Anterior cingulate cortex (tissue), 58 donors: ENCODE data around the gene SGMS1.
"Not testable (repeated sequence)": the region's sequence is repeated elsewhere in the genome, so short reads cannot be mapped to it uniquely, and the experiment has no call there.

Experiments
- DNase-seq, 58 donors: peaks; one replicate each; lab custom pipeline; 2025; lab: John Stamatoyannopoulos, UW

Gene SGMS1

DNA sequence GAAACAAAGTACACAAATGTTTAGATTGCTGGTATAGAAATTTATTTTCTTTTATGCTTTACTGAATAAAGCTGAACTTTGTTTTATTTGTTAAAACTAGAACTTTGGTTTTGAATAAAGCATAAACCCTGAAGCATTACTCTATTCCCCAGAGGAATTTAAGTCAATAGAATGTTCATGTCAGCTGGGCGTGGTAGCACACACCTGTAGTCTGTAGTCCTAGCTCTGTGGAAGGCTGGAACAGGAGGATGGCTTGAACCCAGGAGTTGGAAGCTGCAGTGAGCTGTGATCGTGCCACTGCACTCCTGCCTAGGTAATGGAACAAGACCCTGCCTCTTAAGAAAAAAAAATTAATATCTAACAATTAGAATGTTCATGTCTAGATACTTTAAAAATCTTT is 233.5 kb downstream of the SGMS1 start:
- DNase-seq, result no peak

DNA sequence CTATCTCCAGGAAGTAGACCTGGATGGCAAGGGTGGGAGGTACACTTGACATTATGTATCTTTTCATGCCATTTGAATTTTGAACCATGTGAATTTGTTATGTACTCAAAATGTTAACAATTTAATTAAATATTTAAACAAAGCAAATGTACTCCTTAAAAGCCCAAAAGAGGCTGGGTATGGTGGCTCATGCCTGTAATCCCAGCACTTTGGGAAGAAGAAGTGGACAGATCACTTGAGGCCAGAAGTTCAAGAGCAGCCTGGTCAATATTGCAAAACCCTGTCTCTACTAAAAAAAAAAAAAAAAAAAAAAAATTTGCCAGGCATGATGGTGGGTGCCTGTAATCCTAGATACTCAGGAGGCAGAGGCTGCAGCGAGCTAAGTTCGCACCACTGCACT is 235.6 kb downstream of the SGMS1 start:
- DNase-seq, result no peak

DNA sequence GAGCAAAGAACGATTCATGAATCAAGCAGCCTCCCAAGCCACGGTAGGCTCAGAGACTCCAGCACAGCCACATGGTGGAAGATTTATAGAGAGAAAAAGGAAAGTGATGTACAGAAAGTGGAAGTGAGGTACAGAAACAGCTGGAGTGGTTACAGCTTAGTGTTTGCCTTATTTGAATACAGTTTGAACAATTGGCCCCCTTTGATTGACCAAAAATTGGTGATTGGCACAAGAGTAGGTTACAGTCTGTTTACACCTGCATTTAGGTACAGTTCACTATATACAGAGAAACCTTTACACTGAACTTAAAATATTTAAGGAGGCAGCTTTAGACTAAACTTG is 236.1 kb downstream of the SGMS1 start:
- no peak for DNase-seq

DNA sequence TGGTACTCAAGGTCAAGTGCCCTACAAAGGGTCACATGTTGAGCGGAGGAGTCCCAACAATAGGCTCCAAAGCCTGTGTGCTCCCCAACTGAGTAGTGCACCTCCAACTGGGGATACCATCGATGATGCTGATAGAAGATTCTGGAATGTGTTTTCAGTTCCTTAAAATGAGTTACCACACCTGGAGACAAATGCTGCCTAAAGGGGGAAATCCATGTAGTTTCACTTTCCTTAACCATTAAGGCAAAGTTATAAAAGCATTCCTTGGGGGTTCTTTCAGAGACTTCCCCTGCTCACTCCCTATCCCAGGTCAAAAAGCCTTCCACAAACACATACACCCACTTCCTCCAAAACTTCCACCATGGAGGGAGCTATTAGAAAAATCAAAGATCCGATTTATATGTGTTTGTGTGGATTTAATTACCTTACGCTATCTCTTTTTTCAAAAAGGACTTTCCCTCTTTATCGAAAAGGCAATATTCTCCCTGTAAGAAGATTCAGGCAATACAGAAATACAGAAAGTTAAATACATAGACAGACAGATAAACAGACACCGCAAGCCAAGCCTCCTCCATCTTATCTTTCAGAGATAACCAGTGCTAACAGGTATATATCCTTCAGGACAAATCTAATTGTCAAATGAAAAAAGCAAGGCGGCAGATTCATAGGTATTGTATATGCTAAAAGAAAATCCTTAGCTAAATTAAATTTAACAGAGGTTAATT is 236.6 kb downstream of the SGMS1 start:
- DNase-seq, result no peak

DNA sequence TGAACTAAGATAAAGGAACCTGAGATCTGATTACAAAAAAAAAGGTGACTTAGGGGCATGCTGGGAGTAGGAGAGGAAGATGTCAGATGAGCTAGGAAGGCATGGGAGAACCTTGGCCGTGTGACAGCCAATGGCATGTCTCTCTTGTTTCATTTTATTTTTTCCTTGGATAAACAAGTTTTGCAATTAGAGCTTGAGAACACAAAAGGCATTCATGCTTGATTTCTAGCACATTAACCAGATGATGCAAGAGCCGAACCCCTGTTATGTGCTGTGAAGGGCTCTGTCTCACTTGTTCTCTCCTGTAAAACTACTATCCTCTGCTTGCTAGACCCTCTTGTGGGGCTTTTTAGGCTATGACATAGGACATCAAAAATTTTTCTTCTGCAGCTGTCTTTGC is 238.1 kb downstream of the SGMS1 start:
- peak in 23 of 58 donors; percentile 4 to 72 (median 20) for DNase-seq

DNA sequence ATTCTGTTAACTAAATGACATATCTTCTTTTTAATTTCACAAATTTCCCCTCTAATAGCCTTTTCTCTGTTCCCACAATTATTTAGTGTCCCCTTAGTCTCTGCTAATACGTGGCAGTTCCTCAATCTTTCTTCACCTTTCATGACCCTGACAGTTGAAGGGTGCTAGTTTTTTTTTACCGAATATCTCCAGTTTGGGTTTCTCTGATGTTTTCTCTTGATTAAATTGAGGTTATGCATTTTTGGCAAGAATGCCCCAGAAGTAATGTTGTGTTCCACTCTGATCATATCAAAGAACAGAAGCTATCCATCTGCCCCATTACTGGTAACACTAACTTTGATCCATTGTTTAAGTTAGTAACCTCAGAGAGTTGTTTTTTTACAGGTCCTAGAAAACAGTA is 238.9 kb downstream of the SGMS1 start:
- no peak for DNase-seq

DNA sequence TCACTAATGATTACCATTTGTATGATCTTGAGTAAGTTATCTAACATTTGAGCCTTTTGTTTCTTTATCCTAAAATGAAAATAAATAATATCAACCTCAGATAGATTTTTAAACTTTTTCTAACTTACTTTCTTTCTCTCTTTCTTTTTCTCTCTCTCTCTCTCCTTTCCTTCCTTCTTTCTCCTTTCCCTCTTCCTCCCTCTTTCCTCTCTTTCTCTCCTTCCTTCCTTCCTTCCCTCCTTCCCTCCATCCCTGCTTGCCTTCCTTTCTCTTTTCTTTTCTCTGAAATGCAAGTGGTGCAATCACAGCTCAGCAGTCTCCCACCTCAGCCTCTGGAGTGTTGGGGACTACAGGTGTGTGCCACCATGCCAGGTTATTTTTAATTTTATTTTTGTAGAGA is 239.5 kb downstream of the SGMS1 start:
- no peak for DNase-seq

DNA sequence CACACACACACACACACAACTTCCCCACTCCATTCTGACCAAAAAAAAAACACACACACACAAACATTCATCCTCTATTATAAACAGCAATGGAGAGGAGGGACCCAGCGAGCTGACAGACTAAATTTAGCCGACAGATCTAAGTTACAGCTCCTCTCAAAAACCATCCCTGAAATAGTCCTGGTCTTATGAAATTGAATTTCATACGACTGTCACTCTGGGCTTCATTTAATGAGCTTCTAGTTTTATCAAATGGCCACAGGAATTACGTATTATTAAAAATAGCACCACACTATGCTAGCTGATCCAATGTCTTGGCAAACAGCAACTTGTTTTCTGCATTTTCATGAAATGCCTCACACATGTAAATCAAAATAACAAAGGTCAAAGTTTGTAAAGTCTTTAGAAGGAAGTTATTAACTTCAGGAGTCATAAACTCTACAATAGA is 241.2 kb downstream of the SGMS1 start:
- no peak for DNase-seq

DNA sequence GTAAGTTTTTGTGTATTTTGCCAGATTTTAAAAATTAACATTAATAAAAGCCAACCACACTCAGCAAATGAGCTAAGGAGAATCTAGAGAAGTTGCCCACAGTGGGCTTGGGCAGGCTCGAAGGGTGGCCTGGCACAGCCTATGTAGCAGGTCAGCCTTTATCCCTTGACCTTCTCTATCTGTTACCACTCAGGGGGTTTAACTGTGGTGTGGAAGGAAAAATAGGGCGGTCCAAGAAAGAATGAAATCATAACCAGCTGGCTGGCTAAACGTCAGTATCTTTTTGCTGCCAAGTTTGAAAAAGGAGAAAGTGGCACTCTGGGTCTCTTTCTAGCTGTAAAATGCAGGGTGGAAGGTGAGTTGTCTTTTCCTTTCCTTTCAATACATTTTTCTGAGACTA is 242.1 kb downstream of the SGMS1 start:
- no peak for DNase-seq

DNA sequence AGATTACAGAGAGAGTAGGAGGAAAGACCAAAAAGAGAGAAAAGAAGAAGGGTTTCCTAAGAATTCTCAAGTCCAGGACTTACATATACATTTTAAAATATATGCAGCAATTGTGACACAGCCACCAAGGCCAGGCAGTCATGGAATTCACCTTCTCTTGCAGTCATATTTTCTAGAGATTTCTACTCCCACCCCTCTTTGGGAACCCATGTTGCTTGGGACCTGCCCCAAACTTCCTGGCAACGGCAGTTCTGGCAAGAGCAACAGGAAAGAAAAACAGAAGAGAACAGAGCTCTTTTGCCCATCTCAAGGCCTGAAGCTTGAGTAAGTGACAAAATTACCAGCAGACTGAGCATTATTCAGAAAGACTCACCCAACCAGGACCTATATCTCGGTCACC is 244.1 kb downstream of the SGMS1 start:
- DNase-seq, result no peak

DNA sequence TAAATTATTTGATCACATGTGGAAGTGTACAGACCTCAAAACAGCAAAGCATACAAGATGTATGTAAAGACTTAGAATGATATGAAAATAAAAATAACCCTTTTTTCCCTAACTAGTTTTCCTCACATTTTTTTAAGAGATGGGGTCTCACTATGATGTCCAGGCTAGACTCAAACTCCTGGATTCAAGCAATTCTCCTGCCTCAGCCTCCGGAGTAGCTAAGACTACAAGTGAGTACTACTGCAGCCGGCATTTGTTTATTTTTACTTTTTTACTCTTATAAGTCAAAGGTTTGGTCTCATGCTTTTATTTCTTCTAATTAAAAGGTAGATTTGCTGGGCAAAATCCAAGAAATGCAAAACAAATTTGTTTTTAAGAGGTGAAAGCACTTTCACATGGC is 248.0 kb downstream of the SGMS1 start:
- DNase-seq, result no peak

DNA sequence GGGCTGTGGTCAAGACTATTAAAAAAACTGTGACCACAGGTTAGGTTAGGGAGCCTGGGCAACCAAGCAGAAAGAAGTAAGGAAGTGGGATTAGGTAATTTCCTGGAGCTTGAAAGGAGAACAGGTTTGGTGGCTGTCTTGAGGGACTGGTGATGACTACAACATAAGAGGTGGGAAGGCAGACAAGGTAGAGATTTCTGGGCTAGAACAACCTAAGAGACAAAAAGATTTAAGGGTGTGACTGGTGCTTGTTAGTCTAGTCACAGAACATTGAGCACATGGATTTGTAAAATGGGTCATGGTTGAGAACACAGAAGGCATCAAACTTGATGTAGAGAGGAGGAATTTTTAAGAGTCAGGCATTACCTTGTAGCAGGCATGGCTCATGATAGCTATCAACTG is 248.7 kb downstream of the SGMS1 start:
- DNase-seq, result no peak

DNA sequence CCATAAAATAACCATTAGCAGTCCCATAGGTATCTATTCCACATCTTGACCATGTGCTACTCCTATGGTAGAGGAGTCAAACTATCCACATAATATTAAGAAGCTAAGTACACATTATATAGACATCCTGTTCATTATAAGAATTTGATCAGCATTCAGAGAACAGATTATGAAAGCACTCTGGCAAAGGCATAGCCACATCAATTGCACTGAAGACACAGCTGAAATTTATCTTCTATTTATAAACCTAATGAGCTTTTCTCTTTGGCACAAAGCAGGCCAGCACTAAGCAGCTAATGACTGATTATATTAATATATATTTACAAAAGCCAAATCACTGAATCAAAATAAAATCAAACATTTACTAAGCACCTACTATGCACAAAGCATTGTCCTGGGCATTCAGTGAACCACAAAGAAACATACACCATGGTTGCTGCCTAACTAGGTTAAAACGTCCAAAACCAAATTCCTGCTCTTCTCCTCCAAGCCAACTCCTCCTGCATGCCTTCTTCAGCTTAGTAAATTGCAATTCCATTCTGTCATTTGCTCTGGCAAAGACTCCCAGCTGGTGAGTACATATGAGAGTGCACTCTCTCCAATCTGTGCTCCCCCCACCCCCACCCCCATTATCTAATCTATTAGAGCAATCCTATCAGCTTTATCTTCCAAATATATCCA is 249.8 kb downstream of the SGMS1 start:
- DNase-seq, result no peak

DNA sequence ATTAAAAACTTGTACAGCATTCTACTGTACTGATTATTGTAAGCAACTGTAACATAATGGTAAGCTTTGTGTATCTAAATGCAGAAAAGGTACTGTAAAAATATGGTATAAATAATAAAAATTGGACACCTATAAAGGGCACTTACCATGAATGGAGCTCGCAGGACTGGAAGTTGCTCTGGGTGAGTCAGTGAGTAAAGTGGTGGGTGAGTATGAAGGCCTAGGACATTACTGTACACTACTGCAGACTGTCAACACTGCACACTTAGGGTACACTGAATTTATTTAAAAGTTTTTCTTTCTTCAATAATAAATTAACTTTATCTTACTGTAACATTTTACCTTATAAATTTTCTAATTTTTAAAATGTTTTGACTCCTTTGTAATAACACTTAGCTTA is 253.8 kb downstream of the SGMS1 start:
- no peak for DNase-seq

DNA sequence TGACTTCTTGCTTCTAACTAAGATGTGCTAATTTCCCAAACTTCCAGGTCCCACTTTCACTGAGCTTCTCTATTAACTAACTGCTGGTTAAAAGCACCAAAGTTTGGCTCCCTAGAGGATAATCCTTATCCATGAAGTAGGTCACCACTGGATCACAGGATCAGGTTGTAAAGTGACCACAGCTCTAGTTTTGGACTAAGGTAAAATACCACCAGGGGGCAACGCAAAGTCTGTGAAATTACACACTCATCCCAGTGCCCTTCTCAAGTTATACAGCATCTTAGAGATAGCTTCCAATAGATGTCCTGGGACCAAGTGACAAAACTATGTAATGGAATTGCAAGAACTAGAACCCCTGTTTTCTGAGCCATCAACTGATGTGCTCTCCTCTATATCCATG is 256.0 kb downstream of the SGMS1 start:
- no peak for DNase-seq

DNA sequence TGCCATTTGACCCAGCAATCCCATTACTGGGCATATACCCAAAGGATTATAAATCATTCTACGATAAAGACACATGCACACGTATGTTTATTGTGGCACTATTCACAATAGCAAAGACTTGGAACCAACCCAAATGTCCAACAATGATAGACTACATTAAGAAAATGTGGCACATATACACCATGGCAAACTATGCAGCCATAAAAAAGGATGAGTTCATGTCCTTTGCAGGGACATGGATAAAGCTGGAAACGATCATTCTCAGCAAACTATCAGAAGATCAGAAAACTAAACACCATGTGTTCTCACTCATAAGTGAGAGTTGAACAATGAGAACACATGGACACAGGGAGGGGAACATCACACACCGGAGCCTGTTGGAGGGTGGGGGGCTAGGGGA is 257.3 kb downstream of the SGMS1 start:
- not testable (repeated sequence) for DNase-seq

DNA sequence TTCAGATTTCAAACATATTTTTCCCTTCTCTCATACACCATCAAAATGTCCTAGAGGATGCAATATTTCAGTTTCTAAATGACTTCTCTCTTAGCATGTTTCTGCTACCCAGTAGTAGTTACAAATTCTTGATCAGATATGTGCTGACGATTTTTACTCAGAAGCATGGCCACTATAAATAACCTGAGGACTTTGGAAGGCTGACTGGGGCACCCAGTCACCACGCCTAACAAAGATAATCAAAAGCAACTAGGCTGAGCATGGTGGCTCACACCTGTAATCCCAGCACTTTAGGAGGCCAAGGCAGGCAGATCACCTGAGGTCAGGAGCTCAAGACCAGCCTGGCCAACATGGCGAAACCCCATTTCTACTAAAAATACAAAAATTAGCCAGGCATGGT is 259.0 kb downstream of the SGMS1 start:
- DNase-seq, result not testable (repeated sequence)

DNA sequence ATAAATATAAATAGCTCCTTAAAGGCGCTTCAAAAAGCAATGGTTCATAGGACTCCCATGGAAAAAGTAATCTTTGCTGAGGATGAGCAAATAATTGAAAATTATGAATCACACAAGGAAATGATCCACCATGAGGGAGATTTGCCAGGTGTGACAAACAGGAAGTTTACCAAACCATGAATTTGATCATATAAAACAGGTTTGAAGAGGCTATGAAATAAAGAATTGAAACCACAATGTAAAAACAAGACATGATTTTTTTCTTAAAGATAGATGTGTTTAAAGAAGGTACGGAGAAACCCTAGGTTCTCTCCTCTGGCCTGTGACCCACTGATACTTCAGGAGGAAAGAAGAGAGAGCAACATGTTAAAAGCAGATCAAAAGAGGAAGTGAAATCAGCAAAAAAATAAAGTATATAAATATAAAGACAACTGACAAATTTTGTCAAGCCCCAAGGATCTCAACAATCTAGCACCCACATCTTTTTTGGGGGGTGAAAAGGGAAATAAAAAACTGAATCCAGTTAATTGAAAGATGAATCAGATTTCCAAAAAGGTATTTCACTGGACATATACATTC is 261.1 kb downstream of the SGMS1 start:
- no peak for DNase-seq

DNA sequence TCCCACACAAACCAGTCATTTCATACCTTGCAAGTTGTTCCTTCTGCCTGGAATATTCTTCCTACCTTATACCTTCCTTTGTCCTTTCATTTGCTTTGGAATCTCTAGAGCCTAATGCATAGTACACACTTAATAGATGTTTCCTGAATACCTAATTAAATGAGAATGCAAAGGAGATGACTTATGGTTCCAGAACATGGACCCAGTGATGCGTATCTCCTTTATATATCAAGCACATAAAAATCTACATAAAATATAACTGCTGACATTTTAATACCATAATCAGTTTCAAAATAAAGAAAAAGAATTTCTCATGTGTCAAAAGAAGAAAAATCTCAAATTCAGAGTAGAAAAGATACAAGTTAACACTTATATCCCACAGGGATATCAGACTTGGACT is 261.8 kb downstream of the SGMS1 start:
- DNase-seq, result no peak

DNA sequence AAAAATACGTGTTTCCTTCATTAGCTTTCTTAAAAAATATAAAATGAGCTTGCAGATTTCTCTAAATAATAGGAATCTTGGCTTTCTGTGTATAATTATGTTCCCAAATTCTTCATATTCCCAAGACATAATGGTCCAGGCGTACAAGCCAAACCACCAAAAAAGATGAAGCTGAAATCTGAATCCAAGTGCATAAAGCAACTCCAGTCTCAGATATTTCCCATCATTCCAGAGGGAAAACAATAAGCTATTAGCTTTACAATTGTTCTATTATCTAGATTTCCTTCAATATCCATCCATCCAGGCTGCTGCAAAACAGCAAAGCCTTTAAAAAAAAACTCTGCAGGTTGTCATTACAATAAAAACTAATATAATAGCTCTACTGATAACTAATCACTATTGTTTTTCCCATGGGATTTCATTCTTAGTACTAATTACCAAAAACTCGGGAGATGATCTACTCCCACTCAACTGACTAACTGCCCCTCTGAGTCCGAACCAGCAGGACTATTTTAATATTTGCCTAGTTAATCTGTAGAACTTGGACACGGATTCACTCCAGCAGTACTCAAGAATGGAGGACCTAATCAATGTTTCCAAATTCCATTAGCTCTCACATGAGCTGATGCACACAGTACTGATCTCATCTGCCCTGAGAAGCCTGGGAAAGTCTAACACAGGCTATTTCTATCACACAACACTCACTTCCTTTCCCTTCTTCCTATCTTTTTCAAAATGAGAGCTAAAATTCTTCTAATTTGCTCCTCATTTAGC is 263.5 kb downstream of the SGMS1 start:
- peak in 1 of 58 donors; percentile 11 for DNase-seq
